ENCODE measurements around the gene MKKS. TPM values are rescaled to one million over a fixed set of nuclear protein-coding genes. Genes with fewer than 3 reads are reported as not detected.

The MKKS gene
- total and polyA plus RNA-seq, 10 donors = 10.4 to 18.8 (median 14.0) TPM

DNA sequence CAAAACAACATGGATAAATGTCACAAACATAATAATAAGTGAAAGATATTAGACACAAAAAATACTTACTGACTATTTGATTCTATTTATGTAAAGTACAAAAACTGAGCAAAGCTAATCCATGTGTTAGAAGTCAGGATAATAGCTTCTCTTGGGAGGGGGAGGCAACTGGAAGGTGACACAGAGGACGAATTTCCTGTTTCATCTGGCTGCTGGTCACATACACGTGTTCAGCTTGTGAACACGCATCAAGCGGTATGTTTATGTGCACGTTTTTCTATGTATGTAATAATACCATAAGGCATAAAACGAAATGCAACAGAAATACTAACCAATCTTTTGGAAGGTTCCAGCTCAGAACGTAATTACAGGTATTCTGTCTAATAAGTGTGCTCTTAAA, 54.3 kb downstream of the MKKS start:
- Histone ChIP-seq H3K9me3 (peaks cover 0 to 8% (median 0%) of the 10 kb centered on the region in 8 donors), H3K4me3 (no peak overlapping the region), H3K4me1 (no peaks in the 10 kb centered on the region), H3K27ac (no peak overlapping the region), H3K36me3 (no peaks in the 10 kb centered on the region), H3K27me3 (replicated peaks in 1 of 7) (no peaks in the 10 kb centered on the region)
- TF ChIP-seq POLR2A (IDR thresholded peaks at IDR 0.05) (no peak), POLR2AphosphoS5 (IDR thresholded peaks at IDR 0.05) (no peak)
- TF ChIP-seq, protein P1, sequence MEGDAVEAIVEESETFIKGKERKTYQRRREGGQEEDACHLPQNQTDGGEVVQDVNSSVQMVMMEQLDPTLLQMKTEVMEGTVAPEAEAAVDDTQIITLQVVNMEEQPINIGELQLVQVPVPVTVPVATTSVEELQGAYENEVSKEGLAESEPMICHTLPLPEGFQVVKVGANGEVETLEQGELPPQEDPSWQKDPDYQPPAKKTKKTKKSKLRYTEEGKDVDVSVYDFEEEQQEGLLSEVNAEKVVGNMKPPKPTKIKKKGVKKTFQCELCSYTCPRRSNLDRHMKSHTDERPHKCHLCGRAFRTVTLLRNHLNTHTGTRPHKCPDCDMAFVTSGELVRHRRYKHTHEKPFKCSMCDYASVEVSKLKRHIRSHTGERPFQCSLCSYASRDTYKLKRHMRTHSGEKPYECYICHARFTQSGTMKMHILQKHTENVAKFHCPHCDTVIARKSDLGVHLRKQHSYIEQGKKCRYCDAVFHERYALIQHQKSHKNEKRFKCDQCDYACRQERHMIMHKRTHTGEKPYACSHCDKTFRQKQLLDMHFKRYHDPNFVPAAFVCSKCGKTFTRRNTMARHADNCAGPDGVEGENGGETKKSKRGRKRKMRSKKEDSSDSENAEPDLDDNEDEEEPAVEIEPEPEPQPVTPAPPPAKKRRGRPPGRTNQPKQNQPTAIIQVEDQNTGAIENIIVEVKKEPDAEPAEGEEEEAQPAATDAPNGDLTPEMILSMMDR (IDR thresholded peaks at IDR 0.05 in 8 of 11, conservative IDR thresholded peaks at IDR 0.05 in 3 of 11) = no peak
- intact Hi-C loops (cut with DNase I; ENCODE audit: low total_unique reads) = no loop called here
- WGBS, 5 donors = 65 to 78% (median 72%) methylated on average over 7 of the region's 7 CpGs
- no peak for DNase-seq

DNA sequence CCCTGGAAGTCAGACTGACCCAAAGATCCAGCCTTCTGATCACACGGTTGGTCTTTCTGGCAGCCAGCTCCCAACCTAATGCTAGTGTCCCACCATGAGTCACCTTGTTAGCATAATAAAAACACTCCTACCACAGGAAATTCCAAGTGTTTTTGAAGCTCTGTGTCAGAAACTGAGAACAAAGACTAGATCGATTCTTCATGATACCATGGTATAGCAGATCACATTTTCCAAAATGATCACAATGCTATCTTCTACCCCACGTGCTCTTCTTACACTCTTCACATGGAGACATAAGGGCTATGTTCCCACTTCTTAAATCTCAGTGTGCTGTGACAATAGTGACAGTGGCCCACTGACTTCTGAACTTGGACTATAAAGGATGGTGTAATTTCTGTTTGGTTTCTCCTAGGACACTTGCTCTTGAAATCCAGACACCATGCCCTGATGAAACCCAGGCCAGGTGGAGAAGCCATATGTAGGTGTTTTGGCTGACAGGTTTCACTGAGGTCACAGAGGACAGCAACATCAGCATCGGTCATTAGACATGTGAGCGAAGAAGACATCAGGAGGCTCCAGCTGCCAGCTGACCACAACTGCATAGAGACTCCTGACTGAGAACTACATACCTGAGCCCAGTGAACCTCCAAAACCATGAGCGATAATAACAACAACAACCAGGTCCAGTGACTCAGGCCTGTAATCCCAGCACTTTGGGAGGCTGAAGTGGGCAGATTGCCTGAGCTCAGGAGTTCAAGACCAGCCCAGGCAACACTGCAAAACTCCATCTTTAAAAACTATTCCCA, 57.5 kb downstream of the MKKS start:
- no peak overlapping the region for H3K27ac ChIP-seq
- H3K9me3 ChIP-seq = peaks cover 0 to 8% (median 0%) of the 10 kb centered on the region in 8 donors
- no peaks in the 10 kb centered on the region for H3K27me3 ChIP-seq (replicated peaks in 1 of 7)
- H3K4me3 ChIP-seq = no peak overlapping the region
- TF ChIP-seq POLR2A (IDR thresholded peaks at IDR 0.05) (no peak), POLR2AphosphoS5 (IDR thresholded peaks at IDR 0.05) (no peak)
- TF ChIP-seq, protein P1 (IDR thresholded peaks at IDR 0.05 in 8 of 11, conservative IDR thresholded peaks at IDR 0.05 in 3 of 11) = no peak
- 86 to 94% (median 93%) methylated on average over 6 of the region's 6 CpGs for whole genome bisulfite sequencing, 5 donors
- H3K4me1 ChIP-seq = no peaks in the 10 kb centered on the region
- no peak for DNase-seq
- no peaks in the 10 kb centered on the region for H3K36me3 ChIP-seq
- intact Hi-C loops (cut with DNase I; ENCODE audit: low total_unique reads) = no loop called here

DNA sequence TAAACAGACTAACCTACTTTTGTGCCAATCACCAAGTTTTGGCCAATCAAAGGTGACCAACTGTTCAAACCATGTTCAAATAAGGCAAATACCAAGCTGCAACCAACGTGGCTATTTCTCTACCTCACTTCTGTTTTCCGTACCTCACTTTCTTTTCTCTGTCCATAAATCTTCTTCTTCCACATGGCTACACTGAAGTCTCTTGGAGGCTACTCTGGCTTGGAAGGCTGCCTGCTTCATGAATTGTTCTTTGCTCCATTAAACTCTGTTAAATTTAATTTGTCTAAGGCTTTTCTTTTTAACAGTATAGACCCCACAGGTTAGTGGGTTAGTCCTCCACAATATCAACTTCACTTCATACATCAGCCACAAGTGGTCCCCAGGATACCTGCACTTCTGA, 58.8 kb downstream of the MKKS start:
- Histone ChIP-seq H3K4me1 (no peaks in the 10 kb centered on the region), H3K4me3 (no peak overlapping the region), H3K27ac (no peak overlapping the region), H3K27me3 (replicated peaks in 1 of 7) (no peaks in the 10 kb centered on the region), H3K36me3 (no peaks in the 10 kb centered on the region), H3K9me3 (peaks cover 0 to 8% (median 0%) of the 10 kb centered on the region in 8 donors)
- intact Hi-C loops (cut with DNase I; ENCODE audit: low total_unique reads) = no loop called here
- 68 to 86% (median 74%) methylated on average over 2 of the region's 2 CpGs for WGBS, 5 donors
- DNase-seq = no peak
- TF ChIP-seq POLR2AphosphoS5 (IDR thresholded peaks at IDR 0.05) (no peak), POLR2A (IDR thresholded peaks at IDR 0.05) (no peak)
- TF ChIP-seq, protein P1 (IDR thresholded peaks at IDR 0.05 in 8 of 11, conservative IDR thresholded peaks at IDR 0.05 in 3 of 11) = no peak

DNA sequence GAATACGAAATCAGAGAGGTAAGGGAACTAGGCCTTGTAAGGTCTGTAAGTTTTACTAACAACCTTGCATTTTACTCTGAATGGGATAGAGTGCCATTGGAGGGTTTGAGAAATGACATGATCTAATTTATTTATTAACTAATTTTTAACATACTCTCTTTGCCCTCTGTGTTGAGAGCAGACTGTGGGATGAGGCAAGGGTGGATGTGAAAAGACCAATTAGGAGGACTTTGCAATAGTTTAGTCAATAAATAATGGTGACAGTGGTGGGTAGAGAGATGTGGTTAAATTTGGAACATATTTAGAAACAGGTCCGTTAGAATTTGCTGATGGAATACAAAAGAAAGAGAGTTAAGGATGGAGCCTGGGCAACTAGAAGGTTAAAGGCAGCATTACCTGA, 60.0 kb downstream of the MKKS start:
- Histone ChIP-seq H3K36me3 (no peaks in the 10 kb centered on the region), H3K27ac (no peak overlapping the region), H3K27me3 (replicated peaks in 1 of 7) (no peaks in the 10 kb centered on the region), H3K9me3 (peaks cover 0 to 8% (median 0%) of the 10 kb centered on the region in 8 donors), H3K4me3 (no peak overlapping the region), H3K4me1 (no peaks in the 10 kb centered on the region)
- intact Hi-C loops (cut with DNase I; ENCODE audit: low total_unique reads) = no loop called here
- WGBS, 5 donors = 49 to 73% (median 54%) methylated on average over 2 of the region's 2 CpGs
- no peak for TF ChIP-seq POLR2AphosphoS5 (IDR thresholded peaks at IDR 0.05)
- no peak for TF ChIP-seq POLR2A (IDR thresholded peaks at IDR 0.05)
- TF ChIP-seq, protein P1 (IDR thresholded peaks at IDR 0.05 in 8 of 11, conservative IDR thresholded peaks at IDR 0.05 in 3 of 11) = no peak
- DNase-seq = no peak
